Endometrium (tissue), 2 donors: ENCODE measurements around the gene CMA1.

ENCODE experiments used
- FAIRE-seq: peaks from 2 replicates; lab custom pipeline; 2012; peaks lifted over from hg19 to GRCh38; lab: Jason Lieb, UNC
- donor health status: control.
- donor health status: control.

Gene CMA1

DNA sequence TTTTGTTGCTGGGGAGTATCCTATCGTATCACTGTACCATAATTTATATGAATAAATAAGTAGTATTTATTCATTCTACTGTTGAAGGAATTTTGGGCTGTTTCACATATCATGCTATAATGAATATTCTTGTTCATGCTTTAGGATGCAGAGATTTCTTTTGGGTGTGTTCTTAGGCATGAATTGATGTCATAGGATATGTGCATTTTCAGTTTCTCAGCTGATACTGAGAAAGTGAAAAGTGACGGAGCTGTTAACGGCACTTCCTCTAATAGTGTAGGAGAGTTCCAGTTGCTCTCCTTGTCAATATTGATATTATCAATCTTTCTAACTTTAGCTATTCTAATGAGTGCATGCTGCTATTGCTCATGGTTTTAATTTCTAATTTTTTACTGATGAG lies 42.3 kb downstream of the CMA1 start:
- no peak for FAIRE-seq

DNA sequence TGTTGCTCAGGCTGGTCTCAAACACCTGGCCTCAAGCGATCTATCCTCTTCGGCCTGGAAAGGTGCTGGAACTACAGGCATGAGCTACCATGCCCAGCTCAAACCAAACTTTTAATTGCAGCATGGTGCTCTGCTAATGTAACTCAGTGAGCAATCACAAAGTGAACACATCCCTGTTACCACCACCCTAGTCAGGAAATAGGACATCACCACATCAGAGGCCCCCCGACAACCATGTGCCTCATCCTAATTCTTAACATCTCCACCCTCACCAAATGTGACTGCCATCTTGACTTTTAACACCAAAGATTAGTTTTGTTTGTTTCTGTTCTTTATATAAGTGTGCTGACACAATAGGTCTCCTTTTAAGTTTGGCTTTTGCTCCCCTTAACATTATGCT lies 42.7 kb downstream of the CMA1 start:
- FAIRE-seq, result no peak

DNA sequence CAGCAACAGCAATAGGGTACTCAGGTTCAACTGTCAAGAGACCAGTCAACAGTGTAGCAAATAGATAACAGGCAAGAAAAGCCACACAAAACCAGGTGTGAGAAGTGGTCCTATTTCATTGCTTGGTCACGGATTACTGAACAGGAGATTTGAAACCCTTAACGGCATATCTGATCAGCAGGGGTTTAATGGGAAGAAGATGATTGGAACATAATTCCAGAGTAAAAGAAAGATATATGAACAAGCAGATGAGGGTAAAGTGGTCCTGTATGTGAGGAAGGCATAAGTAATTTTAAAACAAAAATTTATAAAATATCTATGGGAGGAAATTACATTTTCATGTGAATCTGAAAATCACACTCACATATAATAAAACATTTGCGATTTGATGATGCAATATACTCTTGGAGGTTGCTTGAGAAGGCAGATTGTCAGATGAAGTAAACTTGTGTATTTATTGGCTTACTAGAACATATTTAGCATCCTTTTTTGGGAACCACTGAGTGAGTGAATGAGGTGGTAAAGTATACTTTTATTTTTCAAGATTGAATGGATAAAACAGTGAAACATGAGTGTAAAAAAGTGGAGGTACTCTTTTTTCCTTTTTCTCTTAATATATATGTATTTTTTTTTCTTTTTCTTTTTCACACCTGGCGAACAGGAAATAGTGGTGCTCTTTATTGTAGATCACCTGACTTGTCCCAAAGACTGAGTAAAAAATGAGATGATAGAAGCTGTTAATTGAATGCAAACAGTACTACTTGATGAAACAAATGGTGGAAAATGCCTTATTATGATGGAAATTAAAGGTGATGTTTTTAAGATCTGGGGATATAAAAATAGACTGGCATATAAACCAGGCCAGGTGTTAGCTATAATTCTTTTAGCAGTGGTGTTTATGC lies 43.9 kb downstream of the CMA1 start:
- no peak for FAIRE-seq

DNA sequence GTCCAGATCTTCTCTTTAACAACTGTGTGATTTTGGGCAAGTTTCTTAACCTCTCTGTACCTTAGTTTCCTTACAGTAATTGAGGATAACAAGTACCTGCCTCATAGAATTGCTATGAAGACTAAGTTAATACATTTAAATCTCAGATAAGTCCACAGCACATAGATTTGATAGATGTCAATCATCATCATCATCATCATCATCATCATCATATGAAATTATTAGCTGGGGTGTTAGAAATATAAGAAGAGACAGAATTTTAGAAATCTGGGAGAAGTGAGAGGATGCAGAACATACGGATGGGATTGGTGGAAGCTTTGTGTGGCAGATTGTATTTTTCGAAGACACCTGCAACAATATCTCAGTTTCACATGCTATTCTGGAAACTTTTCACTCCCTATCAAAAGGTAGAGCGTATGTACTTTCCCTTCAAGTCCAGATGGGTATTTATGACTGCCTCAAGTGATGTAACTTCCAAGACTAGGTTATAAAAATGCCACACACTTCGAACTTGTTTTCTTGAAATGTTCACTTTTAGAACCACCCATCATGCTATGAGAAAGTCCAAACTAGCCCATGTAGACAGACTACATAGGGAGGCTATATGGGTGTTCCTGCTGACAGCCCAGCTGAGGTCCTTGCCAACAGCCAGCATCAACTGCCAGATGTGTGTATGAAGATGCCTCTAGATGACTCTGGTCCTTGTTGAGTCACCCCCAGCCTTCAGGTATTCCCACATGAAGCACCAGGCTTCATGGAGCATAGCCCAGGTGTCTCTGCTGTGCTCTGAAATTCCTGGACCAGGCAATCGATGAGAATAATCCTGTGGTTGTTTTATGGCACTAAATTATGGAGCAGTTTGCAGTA lies 44.8 kb downstream of the CMA1 start:
- FAIRE-seq, result no peak

DNA sequence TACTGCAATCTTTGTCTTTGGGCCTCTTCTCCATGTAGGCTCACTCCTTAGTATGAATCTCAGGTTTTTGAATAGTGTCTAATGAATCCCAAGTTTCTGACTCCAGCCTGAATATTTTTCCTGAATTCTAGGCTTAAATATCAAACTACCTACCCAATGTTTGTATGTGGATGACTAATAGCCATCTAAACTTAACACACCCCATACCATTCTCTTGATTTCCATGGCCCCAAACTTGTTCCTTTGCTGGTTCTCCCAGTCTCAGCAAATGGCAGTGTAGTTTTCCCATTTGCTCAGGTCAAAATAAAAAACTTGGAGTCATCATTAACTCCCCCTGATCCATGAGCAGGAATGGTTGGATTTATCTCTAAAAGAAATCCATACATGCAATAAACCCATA lies 46.7 kb downstream of the CMA1 start:
- no peak for FAIRE-seq

DNA sequence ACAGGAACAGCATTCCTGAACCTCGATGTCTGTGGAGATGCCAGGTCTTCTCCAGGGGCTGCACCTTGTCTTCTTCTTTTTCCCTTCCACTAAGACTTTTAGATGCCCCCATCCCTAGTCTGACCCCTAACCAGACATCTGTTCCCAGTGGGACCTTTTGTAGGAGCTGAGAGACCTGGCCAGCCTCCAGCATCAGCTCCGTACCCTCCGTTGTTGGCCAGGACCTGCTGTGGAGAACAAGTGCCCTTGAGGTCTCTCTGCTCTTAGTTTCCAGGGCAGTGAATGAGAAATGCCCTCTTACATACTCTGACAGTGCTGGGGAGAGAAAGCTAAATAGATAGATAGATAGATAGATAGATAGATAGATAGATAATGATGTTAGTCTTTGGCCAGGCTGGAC lies 48.7 kb downstream of the CMA1 start:
- FAIRE-seq, result no peak

DNA sequence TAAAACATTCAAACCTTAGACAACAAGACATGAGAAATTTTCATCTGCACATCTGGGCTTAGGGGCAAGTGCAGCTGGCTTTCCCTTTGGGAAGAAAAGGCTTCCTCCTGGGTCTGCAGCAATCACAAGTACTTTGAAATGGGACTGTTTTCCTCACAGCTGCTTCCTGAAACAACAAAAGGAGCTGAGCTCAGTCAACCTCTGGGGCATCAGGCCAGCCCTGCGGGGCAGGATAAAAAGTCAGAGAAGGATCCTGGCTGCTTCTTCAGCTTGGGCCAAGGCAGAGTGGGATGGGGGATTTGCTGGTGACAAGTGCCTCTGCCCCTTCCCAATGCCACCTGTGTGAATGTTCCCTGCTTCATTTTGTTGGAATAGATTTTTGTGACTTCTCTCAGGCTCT lies 49.3 kb downstream of the CMA1 start:
- FAIRE-seq, result no peak

DNA sequence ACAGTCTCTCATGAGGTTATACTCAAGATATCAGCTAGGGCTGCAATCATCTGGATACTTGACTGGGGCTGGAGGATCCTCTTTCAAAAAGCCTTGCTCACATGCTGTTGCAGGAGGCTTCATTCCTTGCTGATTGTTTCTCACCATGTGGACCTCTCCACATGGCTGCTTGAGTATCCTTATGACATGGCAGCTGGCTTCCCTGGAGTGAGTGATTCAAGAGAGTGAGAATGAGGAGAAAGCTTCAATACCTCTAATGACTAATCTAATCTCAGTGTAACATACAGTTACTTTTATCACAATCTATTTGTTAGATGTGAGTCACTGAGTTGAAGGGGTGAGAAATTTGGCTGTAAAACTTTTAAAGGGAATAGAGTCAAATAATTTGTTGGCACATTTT lies 51.1 kb downstream of the CMA1 start:
- FAIRE-seq, result no peak
